Measurements from ENCODE around the gene BRI3BP. TPM values are rescaled to one million over a fixed set of nuclear protein-coding genes. Genes with fewer than 3 reads are reported as not detected.
"Not testable (repeated sequence)": the region's sequence is repeated elsewhere in the genome, so short reads cannot be mapped to it uniquely, and the experiment has no call there.

Gene BRI3BP
- total RNA-seq, 1 donor from 2014 or later = 12.0 TPM

- Mint-ChIP-seq H3K4me3 (ENCODE audit: low read depth) (no peak overlapping the region), H3K4me1 (ENCODE audit: low read depth) (peaks cover 3% of the 10 kb centered on the region), H3K9me3 (ENCODE audit: low read depth) (peaks cover 1% of the 10 kb centered on the region), H3K36me3 (ENCODE audit: insufficient read depth) (peaks cover 2% of the 10 kb centered on the region), H3K27ac (no peak overlapping the region), H3K27me3 (no peaks in the 10 kb centered on the region)
- TF ChIP-seq CTCF (IDR thresholded peaks at IDR 0.05; ENCODE audit: unreplicated experiment) = no peak
- DNase-seq (ENCODE audit: low spot score, unreplicated experiment) = no peak
Observed at GRCh38 chr12:125029761-125030358, 36.4 kb downstream of the BRI3BP start.

GRCh38 chr12:125031471-125031870 is 38.0 kb downstream of the BRI3BP start:
- not testable (repeated sequence) for H3K9me3 Mint-ChIP-seq (ENCODE audit: low read depth); H3K27me3 Mint-ChIP-seq; H3K36me3 Mint-ChIP-seq (ENCODE audit: insufficient read depth); H3K27ac Mint-ChIP-seq; DNase-seq (ENCODE audit: low spot score, unreplicated experiment); H3K4me1 Mint-ChIP-seq (ENCODE audit: low read depth); H3K4me3 Mint-ChIP-seq (ENCODE audit: low read depth)

GRCh38 chr12:125032466-125033152 is 39.2 kb downstream of the BRI3BP start:
- Mint-ChIP-seq H3K4me1 (ENCODE audit: low read depth) (peaks cover 3% of the 10 kb centered on the region), H3K9me3 (ENCODE audit: low read depth) (peaks cover 4% of the 10 kb centered on the region), H3K27me3 (no peaks in the 10 kb centered on the region), H3K4me3 (ENCODE audit: low read depth) (no peak overlapping the region), H3K27ac (no peak overlapping the region), H3K36me3 (ENCODE audit: insufficient read depth) (peaks cover 1% of the 10 kb centered on the region)
- TF ChIP-seq CTCF (IDR thresholded peaks at IDR 0.05; ENCODE audit: unreplicated experiment) = no peak
- DNase-seq (ENCODE audit: low spot score, unreplicated experiment) = no peak

GRCh38 chr12:125033288-125033687 is 39.8 kb downstream of the BRI3BP start:
- peaks cover 4% of the 10 kb centered on the region for H3K9me3 Mint-ChIP-seq (ENCODE audit: low read depth)
- DNase-seq (ENCODE audit: low spot score, unreplicated experiment) = no peak
- H3K4me3 Mint-ChIP-seq (ENCODE audit: low read depth) = no peak overlapping the region
- H3K27me3 Mint-ChIP-seq = no peaks in the 10 kb centered on the region
- peaks cover 3% of the 10 kb centered on the region for H3K4me1 Mint-ChIP-seq (ENCODE audit: low read depth)
- no peak for TF ChIP-seq CTCF (IDR thresholded peaks at IDR 0.05; ENCODE audit: unreplicated experiment)
- H3K27ac Mint-ChIP-seq = no peak overlapping the region
- H3K36me3 Mint-ChIP-seq (ENCODE audit: insufficient read depth) = peaks cover 1% of the 10 kb centered on the region

- H3K4me1 Mint-ChIP-seq (ENCODE audit: low read depth) = no peaks in the 10 kb centered on the region
- H3K4me3 Mint-ChIP-seq (ENCODE audit: low read depth) = no peak overlapping the region
- H3K27ac Mint-ChIP-seq = no peak overlapping the region
- peaks cover 4% of the 10 kb centered on the region for H3K9me3 Mint-ChIP-seq (ENCODE audit: low read depth)
- no peaks in the 10 kb centered on the region for H3K27me3 Mint-ChIP-seq
- peaks cover 1% of the 10 kb centered on the region for H3K36me3 Mint-ChIP-seq (ENCODE audit: insufficient read depth)
- DNase-seq (ENCODE audit: low spot score, unreplicated experiment) = no peak
- no peak for TF ChIP-seq CTCF (IDR thresholded peaks at IDR 0.05; ENCODE audit: unreplicated experiment)
Observed at GRCh38 chr12:125038976-125039625, 45.7 kb downstream of the BRI3BP start.

Measured in progenitor cell of endocrine pancreas (in vitro differentiated cells).